HG03342 (cell line): ENCODE results near the gene ENTPD3.

ENCODE experiments used
- ATAC-seq: cut with Tn5 transposase; IDR thresholded peaks from one replicate; pipeline ENCODE4 v1.9.1; 2021; ENCODE audit warnings: mild to moderate bottlenecking, moderate library complexity; ENCODE audit not compliant: unreplicated experiment

ENTPD3 gene, protein sequence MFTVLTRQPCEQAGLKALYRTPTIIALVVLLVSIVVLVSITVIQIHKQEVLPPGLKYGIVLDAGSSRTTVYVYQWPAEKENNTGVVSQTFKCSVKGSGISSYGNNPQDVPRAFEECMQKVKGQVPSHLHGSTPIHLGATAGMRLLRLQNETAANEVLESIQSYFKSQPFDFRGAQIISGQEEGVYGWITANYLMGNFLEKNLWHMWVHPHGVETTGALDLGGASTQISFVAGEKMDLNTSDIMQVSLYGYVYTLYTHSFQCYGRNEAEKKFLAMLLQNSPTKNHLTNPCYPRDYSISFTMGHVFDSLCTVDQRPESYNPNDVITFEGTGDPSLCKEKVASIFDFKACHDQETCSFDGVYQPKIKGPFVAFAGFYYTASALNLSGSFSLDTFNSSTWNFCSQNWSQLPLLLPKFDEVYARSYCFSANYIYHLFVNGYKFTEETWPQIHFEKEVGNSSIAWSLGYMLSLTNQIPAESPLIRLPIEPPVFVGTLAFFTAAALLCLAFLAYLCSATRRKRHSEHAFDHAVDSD

GRCh38 chr3:40387001-40387894, at the start of gene ENTPD3:
TSS of gene ENTPD3 (plus strand) at chr3:40387184. CDS start at chr3:40388058, 874 bp downstream.
- ATAC-seq: no peak

DNA sequence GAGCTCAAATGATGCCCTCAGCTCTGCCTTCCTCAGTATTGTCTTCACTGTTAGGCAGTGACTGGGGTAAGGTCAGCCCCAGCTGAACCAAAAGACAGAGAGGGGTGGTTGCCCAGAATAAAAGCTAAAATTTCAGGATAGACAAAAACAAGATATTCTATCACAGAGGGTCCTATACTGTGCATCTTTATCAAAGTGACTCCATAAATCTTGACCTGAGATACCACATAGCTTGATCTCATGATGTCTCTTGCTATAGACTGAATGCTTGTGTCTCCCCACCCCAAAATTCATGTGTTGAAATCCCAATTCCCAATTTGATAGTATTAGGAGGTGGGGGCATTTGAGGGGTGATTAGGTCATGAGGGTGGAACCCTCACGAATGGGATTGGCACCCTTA, 47.1 kb upstream of the ENTPD3 start:
- no peak for ATAC-seq

- no peak for ATAC-seq
These were observed 46.3 kb upstream of the ENTPD3 start for GRCh38 chr3:40340541-40341170.

DNA sequence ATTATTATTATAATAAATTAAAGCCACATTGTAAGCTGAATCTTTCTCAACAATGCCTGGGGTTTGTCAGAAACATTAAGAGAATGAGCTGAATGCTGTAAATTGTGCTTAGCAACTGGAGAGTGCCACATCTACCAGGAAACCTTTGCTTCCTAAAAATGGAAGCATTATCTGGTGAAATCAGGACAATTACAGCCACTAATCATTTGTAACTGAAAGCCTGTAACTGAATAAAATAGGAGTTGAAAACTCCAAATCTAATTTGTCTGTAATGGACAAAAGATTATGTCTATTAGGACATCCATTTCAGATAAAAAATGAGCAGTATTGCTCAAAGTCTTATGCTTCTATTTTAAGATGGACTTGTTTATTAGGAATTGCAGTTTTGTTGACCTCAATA, 45.3 kb upstream of the ENTPD3 start:
- no peak for ATAC-seq

DNA sequence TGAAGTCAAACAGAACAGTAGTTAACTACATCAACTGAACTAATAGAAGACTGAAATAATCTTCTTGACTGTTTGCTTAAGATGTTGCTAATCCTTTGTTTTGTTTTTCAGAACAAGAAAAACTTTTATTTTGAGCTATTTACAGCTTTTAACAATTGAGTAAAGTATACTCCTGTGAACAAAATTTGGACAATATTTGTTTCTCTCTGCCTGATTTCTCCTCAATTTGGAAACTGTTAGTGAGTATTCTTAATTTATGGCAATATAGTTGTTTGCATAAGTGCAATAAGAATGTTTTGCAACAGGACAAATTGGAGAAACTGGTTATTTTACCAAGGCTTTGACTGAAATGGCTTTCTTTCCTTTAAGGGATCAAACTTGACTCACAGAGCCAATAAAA, 36.5 kb upstream of the ENTPD3 start:
- no peak for ATAC-seq

DNA sequence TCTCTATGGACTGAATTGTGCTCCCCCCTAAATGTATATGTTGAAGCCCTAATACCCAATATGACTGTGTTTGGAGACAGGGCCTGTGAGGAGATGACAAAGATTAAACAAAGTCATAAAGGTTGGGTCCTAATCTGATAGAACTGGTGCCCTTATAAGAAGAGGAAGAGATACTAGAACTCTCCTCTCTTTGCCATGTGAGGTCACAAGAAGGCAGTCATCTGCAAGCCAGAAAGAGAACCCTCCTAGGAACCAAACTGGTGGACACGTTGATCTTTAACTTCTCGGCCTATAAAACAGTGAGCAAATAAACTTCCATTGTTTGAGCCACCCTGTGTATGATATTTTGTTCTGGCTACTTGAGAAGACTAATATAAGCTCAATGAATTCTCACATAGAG, 31.6 kb upstream of the ENTPD3 start:
- no peak for ATAC-seq

DNA sequence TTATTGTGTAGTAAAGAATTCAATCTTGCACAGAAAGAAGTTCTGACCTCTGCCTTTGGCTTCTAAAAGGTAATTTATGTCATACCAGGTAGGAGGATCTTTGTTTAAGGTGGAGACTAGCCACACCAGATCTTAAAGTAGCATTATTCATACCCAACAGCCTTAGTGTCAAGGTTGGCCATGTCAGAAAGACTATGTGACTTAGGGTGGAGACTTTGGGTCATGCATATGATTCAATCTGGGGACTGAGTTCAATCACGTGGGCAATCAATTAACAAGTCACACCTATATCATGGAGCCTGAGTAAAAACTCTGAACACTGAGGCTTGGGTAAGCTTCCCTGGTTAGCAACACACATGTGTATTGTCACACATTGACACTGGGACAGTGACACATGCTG, 28.5 kb upstream of the ENTPD3 start:
- no peak for ATAC-seq

DNA sequence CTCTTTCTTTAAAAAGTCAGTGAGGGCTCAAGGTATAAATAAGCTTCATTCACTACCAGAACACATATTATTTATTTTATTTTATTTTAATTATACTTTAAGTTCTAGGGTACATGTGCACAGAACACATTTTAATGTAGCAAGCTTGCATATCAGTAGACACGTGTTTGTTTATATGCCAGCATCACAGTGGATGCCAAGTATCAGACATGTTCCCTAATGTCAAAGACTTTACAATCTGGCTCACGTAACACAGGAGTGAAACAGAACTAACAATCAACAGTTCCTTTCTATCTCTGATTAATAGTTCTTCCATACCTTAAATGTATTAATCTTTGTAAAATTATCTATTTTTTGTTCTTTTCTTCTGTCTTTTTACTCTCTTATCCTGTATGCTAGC, 23.3 kb upstream of the ENTPD3 start:
- ATAC-seq: no peak

GRCh38 chr3:40366203-40367162, 20.5 kb upstream of the ENTPD3 start:
- no peak for ATAC-seq

DNA sequence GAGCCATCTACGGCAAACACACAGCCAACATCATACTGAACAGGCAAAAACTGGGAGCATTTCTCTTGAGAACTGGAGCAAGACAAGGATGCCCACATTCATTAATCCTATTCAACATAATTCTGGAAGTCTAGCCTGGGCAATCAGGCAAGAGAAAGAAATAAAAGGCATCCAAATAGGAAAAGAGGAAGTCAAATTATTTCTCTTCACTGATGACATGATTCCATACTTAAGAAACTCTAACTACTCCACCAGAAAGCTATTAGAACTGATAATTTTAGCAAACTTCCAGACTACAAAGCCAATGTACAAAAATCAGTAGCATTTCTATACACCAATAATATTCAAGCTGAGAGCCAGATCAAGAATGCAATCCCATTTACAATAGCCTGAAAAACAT, 17.3 kb upstream of the ENTPD3 start:
- no peak for ATAC-seq

- no peak for ATAC-seq
These were observed 9.2 kb upstream of the ENTPD3 start for GRCh38 chr3:40377822-40378221.

DNA sequence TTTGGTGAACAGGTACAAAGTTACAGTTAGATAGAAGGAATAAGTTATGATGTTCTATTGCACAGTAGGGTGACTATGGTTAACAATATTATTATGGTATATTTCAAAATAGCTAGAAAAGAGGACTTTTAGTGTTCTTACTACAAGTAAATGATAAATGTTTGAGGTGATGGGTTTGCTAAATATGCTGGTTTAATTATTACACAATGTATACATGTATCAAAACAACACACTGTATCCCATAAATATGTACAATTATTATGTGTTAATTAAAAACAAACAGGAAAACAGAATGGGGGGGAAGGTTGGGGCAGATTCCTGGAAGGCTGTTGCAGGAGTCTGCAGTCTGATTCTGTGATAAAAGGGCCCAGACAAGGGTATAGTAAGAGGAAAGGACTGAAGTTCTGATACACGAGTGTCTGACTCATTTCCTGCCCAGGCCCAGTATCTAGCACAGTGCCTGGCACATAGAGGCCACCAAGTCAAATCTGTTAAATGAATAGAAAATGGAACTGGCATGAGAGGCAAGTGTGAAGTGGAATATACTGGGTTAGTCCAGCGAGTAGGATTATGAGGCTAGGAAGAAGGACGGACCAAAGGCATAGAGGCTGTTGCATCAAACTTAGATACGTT, 7.2 kb upstream of the ENTPD3 start:
- ATAC-seq: no peak

DNA sequence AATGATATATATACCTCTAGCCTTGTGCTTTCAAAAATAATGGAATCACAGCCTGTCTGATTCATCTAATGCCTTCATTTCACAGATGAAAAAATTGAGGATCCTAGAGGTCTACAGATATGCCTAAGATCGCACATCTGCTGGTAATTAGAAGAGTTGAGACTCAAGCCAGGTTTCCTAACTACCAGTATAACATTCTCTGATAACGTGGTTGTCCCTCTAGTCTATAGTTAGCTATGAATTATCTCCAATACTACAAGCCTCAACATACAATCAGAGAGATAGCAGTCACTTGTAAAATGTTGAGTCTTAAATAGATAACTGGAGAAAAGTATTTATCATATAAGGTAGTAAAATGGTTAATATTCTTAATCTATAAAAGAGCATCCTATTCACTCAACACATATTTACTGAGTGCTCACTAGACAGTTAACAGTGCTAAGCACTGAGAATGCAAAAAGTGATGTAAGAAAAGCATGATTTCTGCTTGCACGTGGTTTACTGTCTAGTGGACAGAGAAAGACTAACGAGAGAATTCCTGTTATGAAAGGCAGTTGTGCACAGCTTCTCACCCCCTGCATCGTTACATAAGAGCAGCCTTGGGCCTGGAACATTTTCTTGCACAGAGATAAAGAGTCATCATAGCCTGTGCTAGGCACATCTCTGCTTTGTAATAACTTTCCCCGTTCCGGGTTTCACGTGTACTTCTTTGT, 4.9 kb upstream of the ENTPD3 start:
- no peak for ATAC-seq

DNA sequence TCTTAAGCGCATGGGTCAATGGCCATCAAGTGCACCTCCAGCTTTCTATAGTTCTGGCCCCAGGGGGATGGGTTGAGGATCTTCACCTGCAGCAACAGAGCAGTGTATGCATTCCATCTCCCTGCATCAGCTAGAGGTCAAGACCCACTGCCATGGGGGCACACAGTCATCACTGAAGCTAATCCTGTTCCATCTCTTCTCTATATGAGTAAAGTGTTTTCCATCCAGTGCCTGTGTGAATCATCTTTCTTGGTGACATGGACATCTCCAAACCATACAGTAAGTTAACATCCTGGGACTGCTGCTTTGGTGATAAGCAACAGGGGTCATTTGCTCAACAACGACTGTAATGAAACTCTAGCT, 4.4 kb upstream of the ENTPD3 start:
- ATAC-seq: no peak

DNA sequence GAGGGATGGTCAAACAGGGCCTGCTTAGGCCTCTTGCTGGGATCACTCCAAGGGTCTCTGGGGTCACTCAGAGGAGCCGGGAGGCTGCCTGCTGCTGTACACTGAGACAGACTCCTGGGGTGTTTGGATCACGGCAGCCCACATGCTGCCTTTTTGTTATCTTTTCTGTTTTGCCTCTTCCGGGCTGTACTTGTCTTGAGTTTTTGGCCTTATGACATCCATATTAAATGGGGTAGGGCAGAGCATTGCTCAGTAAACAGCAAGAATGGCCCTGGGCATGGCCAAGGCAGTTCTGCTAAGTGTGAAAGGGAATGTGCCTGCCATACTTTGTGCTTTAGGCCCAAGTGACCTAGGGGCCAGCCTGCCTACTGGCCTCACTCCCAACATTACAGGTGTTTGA, 771 bp upstream of the ENTPD3 start:
- no peak for ATAC-seq

GRCh38 chr3:40387895-40388254, 891 bp downstream of the ENTPD3 start:
- ATAC-seq: no peak

GRCh38 chr3:40396406-40396805, 9.4 kb downstream of the ENTPD3 start:
- no peak for ATAC-seq

DNA sequence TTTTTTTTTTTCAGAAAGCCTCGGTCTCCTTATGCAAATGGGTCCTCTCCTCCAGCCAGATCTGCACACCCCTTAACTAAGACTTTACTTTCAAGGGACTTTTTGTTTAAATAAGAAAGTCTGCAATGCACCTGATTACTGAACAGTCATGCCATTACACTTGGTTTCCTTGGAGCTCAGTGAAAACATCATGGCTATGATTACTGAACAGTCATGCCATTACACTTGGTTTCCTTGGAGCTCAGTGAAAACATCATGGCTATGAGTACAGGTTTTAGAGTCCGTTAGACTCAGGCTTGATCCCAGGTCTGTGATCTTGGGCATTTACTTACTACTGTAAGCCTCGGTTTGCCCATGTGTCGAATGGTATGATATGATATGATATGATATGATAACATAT, 10.1 kb downstream of the ENTPD3 start:
- ATAC-seq: no peak

- ATAC-seq: no peak
These were observed 10.9 kb downstream of the ENTPD3 start for GRCh38 chr3:40397912-40398311.
